Putamen (tissue), 1 donor: ENCODE results near the gene RSPO3.
A peak's percentile ranks its signal among the peaks of the same experiment; 100 is the strongest.

Source experiments
- DNase-seq: peaks from one replicate; pipeline ENCODE4 v3.0.0-alpha.2; 2016; ENCODE audit warnings: low spot score

The RSPO3 gene

GRCh38 chr6:127111526-127111925, 6.9 kb upstream of the RSPO3 start:
- DNase-seq = no peak

DNA sequence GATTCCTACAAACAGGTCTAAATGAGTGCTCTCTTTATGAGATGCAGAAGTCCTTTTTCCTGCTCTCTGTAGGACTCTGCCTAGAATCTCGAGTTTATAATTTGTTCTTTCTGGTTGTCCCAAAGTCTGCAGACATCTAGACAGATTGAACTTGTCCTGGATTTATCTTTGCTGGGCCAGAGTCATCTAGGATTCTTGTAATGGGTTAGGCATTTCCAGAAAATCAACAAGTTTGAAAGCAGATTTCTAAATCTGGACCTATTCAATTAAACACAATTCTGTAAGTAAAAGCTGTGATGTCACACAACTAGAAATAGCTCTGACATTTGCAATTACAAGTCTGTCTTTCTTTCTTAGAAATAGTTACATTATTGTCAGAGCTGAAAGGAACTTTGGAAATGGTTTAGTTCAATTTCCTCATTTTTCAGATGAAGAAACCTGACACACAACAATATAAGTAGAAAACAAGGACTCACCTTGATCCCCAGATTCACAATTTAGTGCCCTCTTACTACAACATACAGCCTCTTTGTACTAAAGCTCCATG, 4.2 kb upstream of the RSPO3 start:
- no peak for DNase-seq

DNA sequence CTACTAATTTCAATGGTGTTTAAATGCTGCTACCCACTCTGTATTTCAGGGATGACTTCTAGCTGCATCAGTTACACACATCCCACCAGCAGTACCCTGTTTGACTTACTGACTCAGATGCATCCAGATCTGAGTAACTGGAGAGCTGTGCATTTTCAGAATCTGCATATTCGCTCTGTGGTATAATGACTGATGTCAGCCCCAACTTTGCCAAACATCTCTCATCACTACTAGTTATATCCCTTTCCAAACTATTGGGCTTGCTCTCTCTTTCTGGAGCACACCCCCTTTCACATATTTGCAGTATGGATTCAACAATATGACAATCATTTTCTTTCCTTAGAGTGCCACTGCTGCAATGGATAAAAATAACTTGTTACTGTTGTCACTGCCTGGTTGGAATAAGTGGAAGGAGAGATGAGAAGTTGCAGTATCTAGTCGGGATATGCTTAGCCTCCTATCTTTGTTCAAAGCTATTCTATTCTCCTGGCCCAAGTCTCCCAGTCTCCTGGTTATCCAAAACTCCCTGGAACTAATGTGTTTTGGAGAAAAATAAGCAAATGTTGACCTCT, 3.3 kb upstream of the RSPO3 start:
- peak; percentile 28 for DNase-seq

DNA sequence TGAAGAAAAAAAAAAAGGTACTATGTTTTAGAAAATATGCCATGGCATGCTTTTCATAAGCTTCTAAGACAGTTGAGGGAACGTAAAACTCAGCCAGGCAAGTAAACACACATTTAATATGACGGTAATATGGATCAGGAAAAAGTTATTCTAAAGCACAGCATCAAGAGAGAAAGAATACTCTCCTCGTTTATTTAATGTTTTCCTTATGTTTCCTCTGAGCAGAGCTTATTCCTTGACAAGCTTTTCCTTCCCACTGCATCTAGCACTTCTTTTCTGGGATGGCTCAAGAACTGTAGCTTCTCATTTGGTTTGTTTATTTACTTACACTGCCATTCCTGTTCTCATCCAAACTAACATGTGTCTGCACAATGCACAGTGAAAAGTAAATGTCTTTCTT, 2.7 kb upstream of the RSPO3 start:
- DNase-seq = no peak

GRCh38 chr6:127117979-127118297, 533 bp upstream of the RSPO3 start:
- DNase-seq = no peak

GRCh38 chr6:127119102-127120022, 891 bp downstream of the RSPO3 start:
- no peak for DNase-seq

- no peak for DNase-seq
Measured at GRCh38 chr6:127120023-127120786, 1.7 kb downstream of the RSPO3 start.

GRCh38 chr6:127120787-127121636, 2.5 kb downstream of the RSPO3 start:
- DNase-seq = peak; percentile 67

DNA sequence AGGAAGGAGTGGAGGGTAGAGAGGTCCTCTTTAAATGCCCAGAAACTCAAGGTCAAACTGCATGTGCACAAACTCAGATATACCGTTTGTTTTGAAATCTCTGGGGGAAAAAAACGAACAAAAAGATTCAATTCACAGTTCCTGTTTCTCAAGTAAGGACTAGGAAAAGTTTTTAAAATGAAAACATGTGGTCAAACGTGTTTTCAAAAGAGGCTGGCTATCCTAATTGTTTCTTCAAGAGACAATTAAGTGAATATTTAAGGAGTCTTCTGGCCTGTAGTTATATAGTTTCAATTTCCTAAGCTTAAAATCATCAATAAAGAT, 3.1 kb downstream of the RSPO3 start:
- DNase-seq = no peak

GRCh38 chr6:127124172-127124571, 5.7 kb downstream of the RSPO3 start:
- no peak for DNase-seq

- DNase-seq = no peak
Measured at GRCh38 chr6:127124680-127125079, 6.2 kb downstream of the RSPO3 start.

DNA sequence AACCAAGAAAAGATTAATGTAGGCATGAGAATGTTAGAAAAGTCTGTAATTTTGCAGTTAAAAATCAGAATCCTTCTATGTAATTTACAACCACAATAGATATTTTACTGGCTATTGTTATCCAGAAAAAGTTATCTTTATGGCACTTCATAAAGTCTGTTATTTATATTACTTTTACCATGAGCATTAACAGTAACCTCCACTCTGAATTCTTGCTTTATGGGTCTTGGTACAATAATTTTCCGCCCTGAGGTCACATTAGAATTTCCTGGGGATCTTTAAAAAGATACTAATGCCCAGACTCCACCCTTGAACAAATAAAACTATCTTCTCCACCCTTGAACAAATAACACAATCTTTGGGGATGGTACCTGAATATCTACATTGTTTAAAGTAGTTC, 9.6 kb downstream of the RSPO3 start:
- DNase-seq = no peak

- DNase-seq = no peak
Measured at GRCh38 chr6:127129251-127129650, 10.8 kb downstream of the RSPO3 start.

DNA sequence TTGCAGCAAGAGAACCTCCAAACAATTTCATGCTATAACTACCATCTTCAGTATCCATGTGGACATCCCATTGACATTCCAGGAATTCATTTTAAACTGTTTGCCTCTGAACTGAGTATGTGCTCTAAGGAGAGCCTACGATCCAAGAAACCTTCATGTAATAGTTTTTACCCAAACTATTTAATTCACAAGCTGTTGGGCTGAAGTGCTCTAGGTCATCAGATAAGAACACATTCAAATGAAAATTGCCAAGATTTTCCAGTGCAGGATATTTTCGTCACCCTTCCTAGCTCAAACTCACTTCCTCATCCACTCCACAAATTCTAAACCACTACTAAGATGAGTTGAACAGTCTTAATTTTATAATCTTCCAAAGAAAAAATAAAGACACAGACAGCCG, 12.8 kb downstream of the RSPO3 start:
- DNase-seq = no peak

DNA sequence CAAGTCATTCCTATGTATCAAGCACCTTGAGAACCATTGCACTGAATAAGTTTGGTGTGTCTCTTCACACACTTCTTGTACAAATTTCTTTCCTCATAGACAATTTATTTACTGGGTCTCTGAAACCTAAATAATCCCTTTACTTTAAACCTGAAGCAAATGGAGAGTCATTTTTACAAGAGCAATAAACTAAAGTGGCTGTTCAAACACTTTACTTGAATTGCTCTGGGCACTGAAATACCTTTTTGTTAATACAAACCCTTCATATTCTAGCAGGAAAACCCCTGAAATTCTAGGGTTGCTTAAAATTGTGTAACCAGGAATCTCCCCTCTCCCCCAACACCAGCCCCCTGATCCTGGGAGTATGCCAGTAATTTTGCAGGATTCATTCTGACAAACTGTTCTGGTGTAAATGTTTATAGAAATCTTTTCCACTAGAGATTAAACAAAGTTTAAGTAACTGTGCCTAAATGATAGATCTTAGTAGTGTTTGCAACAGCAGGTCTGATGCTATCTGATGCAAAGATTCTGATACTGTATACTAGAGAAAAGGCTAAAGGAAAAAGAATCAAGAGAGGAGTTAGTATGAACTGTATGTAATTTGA, 13.4 kb downstream of the RSPO3 start:
- DNase-seq = no peak

DNA sequence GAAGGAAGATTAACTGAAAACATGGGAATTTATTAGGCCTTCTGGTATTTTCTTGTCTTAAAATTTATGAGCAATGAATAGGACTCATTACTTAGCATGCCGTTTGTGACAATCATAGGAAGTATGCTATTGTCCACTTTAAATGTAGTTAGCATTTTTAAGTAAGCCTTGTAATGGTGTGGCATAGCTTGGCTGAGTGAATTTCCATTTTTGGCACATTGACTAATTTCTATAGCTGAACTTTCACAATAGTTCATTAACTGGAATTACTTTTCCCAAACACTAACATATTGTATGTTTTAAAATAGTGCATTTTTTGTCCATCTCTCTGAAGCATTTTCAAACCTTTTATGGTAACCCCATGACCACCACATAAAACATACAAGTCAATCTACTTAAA, 15.7 kb downstream of the RSPO3 start:
- no peak for DNase-seq

DNA sequence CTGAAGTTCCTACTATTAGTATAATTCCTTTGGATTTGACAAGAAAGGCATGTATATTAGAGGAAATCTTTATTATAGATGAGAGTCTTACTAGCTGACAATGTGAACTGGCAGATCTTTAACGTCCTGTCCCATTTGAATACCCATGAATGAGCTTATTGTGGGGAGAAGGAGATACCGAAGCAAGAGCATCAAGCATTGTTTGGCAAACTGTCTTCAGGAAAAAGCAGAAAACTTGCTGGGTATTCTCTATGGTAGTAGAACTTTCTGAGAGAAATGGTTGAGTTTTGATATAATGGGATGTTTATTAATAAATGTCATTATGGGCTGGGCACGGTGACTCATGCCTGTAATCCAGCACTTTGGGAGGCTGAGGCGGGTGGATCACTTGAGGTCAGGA, 18.3 kb downstream of the RSPO3 start:
- DNase-seq = no peak

DNA sequence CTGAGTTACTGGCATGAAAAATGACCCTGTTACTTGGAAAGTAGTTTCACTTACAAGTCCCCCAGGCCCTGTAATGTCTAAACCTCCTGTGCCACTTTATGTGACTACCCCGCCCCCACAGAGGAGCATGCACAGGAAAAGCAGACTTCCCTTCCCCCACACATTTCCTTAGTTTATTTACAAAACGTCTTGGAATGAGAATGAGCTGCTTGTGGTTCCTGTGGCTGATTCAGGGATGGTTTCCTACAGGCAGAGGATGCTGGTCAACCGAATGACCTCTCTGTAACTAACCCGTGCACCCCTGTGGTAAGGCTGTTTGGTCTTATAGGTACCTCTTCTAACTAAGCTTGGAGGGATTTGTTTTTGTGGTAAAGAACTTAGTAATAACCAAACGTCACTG, 28.5 kb downstream of the RSPO3 start:
- DNase-seq = no peak

DNA sequence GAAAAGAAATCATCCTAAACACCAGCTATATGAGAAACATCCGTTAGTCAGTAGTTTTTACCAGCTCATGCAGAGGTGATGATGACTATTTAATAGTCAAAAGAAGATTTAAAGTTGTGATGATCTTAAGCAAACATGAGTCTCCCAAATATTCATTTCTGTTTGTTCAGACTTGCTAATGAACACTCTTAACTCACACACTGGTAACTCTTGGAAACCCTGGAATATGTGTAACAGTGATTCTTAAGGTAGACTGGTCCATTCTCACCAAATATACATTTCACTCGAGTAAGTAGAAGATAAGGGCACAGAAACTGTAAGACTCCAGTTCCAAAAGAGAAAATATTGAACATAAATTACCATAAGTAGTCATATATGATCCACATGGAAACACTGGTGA, 29.1 kb downstream of the RSPO3 start:
- no peak for DNase-seq

DNA sequence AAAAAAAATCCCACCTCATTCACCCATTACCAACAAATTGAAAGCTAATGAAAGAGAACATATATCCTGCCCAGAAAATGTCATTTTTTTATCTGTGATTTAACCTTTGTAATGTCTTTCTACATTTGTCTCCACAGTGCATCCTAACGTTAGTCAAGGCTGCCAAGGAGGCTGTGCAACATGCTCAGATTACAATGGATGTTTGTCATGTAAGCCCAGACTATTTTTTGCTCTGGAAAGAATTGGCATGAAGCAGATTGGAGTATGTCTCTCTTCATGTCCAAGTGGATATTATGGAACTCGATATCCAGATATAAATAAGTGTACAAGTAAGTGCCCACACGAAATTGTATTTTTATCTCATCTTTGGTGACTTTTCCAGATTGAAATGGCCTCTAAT, 30.0 kb downstream of the RSPO3 start:
- DNase-seq = no peak

DNA sequence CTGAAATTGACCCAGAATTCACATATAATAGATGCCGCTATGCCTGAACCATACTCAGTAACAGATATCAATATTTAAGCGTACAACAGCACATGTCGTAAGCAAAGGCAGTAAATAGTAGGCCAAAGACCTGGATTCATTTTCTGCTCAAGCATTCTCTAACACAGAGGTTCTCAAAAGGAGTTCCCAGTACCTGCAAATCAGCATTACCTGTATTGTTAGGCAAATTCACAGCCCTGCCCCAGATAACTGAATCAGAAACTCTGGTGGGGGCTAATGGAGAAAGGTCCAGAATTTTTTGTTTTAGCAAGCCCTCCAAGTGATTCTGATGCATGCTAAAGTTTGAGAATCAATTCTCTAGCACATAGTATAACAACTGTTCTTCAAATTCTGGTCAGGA, 36.0 kb downstream of the RSPO3 start:
- no peak for DNase-seq

- no peak for DNase-seq
Measured at GRCh38 chr6:127160484-127160883, 42.0 kb downstream of the RSPO3 start.
